PC-3 (cell line): ENCODE data around the gene ADARB2. TPM values are rescaled to one million over a fixed set of nuclear protein-coding genes. Genes with fewer than 3 reads are reported as not detected.

Experiments
- ATAC-seq: fragments of 200-7000 bp; cut with Tn5 transposase; 2 replicates; pipeline ENCODE4 v1.9.1; 2020; ENCODE audit warnings: mild to moderate bottlenecking, moderate library complexity
- BruUV-seq: library from RNA; stranded (reverse); fragments of 400-500 nt; replicated peaks from 2 replicates; lab custom pipeline; 2021; lab: Mats Ljungman, UMichigan
- CTCF ChIA-PET: fragments of 300-600 bp; sonication (Branson Sonifier 250); formaldehyde crosslinking; loops from one replicate; lab custom pipeline; 2022; ENCODE audit warnings: antibody characterized with exemption; lab: Charles Lee
- POLR2A ChIA-PET: fragments of 300-600 bp; sonication (Branson Sonifier 250); formaldehyde crosslinking; loops from one replicate; lab custom pipeline; 2022; ENCODE audit warnings: antibody characterized with exemption; ENCODE audit not compliant: unreplicated experiment; lab: Charles Lee
- DNase-seq: peaks from one replicate; pipeline ENCODE4 v3.0.0-alpha.2; 2015
- H2AFZ ChIP-seq: fragments of 300-600 bp; sonication (generic); 2 replicates; pipeline ENCODE4 v1.6.0; 2016; ENCODE audit warnings: antibody characterized with exemption, low read length
- H3F3A ChIP-seq: fragments of 300-600 bp; sonication (generic); one replicate; pipeline ENCODE4 v1.6.0; 2017; ENCODE audit warnings: antibody characterized with exemption, low read length, control low read depth, mild to moderate bottlenecking; ENCODE audit not compliant: unreplicated experiment
- H3K27ac ChIP-seq: fragments of 300-600 bp; sonication (generic); 2 replicates; pipeline ENCODE4 v1.5.1; 2016; ENCODE audit warnings: mild to moderate bottlenecking, low read length
- H3K27me3 ChIP-seq: fragments of 300-600 bp; sonication (generic); 2 replicates; pipeline ENCODE4 v1.6.1; 2016; ENCODE audit warnings: low read length, mixed read lengths
- H3K36me3 ChIP-seq: fragments of 300-600 bp; sonication (generic); 2 replicates; pipeline ENCODE4 v1.6.1; 2016; ENCODE audit warnings: low read depth, mixed run types, low read length, mixed read lengths
- H3K4me1 ChIP-seq: fragments of 300-600 bp; sonication (generic); 2 replicates; pipeline ENCODE4 v1.5.1; 2016; ENCODE audit warnings: low read length; ENCODE audit not compliant: insufficient read depth
- H3K4me2 ChIP-seq: fragments of 300-600 bp; sonication (generic); 2 replicates; pipeline ENCODE4 v1.6.0; 2016; ENCODE audit warnings: low read length
- H3K4me3 ChIP-seq: fragments of 300-600 bp; sonication (generic); 2 replicates; pipeline ENCODE4 v1.5.1; 2016; ENCODE audit warnings: mild to moderate bottlenecking, low read length, mixed read lengths
- H3K79me2 ChIP-seq: fragments of 300-600 bp; sonication (generic); 2 replicates; pipeline ENCODE4 v1.6.1; 2017; ENCODE audit warnings: low read length, mixed read lengths
- H3K9ac ChIP-seq: fragments of 300-600 bp; sonication (generic); 2 replicates; pipeline ENCODE4 v1.6.0; 2016; ENCODE audit warnings: mild to moderate bottlenecking, low read length
- H3K9me2 ChIP-seq: fragments of 300-600 bp; sonication (generic); replicated peaks from 2 replicates; pipeline ENCODE4 v1.6.1; 2016; ENCODE audit warnings: mixed run types, low read length, mixed read lengths
- H3K9me3 ChIP-seq: fragments of 300-600 bp; sonication (generic); 2 replicates; pipeline ENCODE4 v1.6.1; 2016; ENCODE audit warnings: low read length, mixed read lengths
- H4K20me1 ChIP-seq: fragments of 300-600 bp; sonication (generic); 2 replicates; pipeline ENCODE4 v1.6.1; 2016; ENCODE audit warnings: low read length, mixed read lengths
- CTCF ChIP-seq: fragments of 300-600 bp; sonication (generic); conservative IDR thresholded peaks from 2 replicates; pipeline ENCODE4 v1.5.1; 2017; ENCODE audit warnings: antibody characterized with exemption, low read depth, mild to moderate bottlenecking, low read length
- EZH2 ChIP-seq: fragments of 300-600 bp; sonication (generic); IDR thresholded peaks from one replicate; pipeline ENCODE4 v1.6.1; 2017; ENCODE audit warnings: antibody characterized with exemption, mild to moderate bottlenecking, low read length; ENCODE audit not compliant: unreplicated experiment
- EZH2phosphoT487 ChIP-seq: fragments of 300-600 bp; sonication (generic); IDR thresholded peaks from 2 replicates; pipeline ENCODE4 v1.6.1; 2018; ENCODE audit warnings: mild to moderate bottlenecking, antibody characterized with exemption, low read length, borderline replicate concordance
- intact Hi-C: fragments of 100-400 bp; cut with micrococcal nuclease; formaldehyde crosslinking; loops from 2 replicates; pipeline ENCODE4 v1.9.0; 2023
- total RNA-seq: library from RNA; depleted of rRNA; stranded (reverse); fragments of >200 nt; gene quantifications from 2 replicates; pipeline ENCODE4 v1.2.3, GENCODE V29; 2014

ADARB2 gene
- total RNA-seq, 1 experiment from 2014 or later, result not detected

- no peaks in the 10 kb centered on the region for H3K9me3 ChIP-seq
- DNase-seq, result no peak
- H3K4me1 ChIP-seq, result no peaks in the 10 kb centered on the region
- no peak overlapping the region for H3K4me2 ChIP-seq
- H3K27me3 ChIP-seq, result no peaks in the 10 kb centered on the region
- no peaks in the 10 kb centered on the region for H3F3A ChIP-seq
- no peaks in the 10 kb centered on the region for H4K20me1 ChIP-seq
- ATAC-seq, result no peak
- no peaks in the 10 kb centered on the region for H3K9me2 ChIP-seq
- H3K36me3 ChIP-seq, result no peaks in the 10 kb centered on the region
- H3K27ac ChIP-seq, result no peak overlapping the region
- H3K4me3 ChIP-seq, result no peak overlapping the region
- no peaks in the 10 kb centered on the region for H3K79me2 ChIP-seq
- H2AFZ ChIP-seq, result no peak overlapping the region
- POLR2A ChIA-PET, result no interaction called here
- TF ChIP-seq EZH2 (no peak), CTCF (no peak), EZH2phosphoT487 (no peak)
- CTCF ChIA-PET, result no interaction called here
- intact Hi-C loops, result no loop called here
- H3K9ac ChIP-seq, result no peak overlapping the region
- BruUV-seq, result no TSS peak
These were observed 341.6 kb downstream of the ADARB2 start for GRCh38 chr10:1395481-1396296.

- no peaks in the 10 kb centered on the region for H3K4me1 ChIP-seq
- H3K9ac ChIP-seq, result no peak overlapping the region
- no peaks in the 10 kb centered on the region for H4K20me1 ChIP-seq
- no peaks in the 10 kb centered on the region for H3K27me3 ChIP-seq
- no peak overlapping the region for H2AFZ ChIP-seq
- no peaks in the 10 kb centered on the region for H3K36me3 ChIP-seq
- no peak for TF ChIP-seq EZH2
- no peak for TF ChIP-seq EZH2phosphoT487
- TF ChIP-seq CTCF, result no peak
- intact Hi-C loops, result no loop called here
- H3F3A ChIP-seq, result no peaks in the 10 kb centered on the region
- no peak overlapping the region for H3K4me3 ChIP-seq
- BruUV-seq, result no TSS peak
- H3K79me2 ChIP-seq, result no peaks in the 10 kb centered on the region
- no peak overlapping the region for H3K27ac ChIP-seq
- POLR2A ChIA-PET, result no interaction called here
- H3K9me3 ChIP-seq, result no peaks in the 10 kb centered on the region
- no peak overlapping the region for H3K4me2 ChIP-seq
- ATAC-seq (no peak), DNase-seq (no peak)
- CTCF ChIA-PET, result no interaction called here
- no peaks in the 10 kb centered on the region for H3K9me2 ChIP-seq
These were observed 342.3 kb downstream of the ADARB2 start for GRCh38 chr10:1395025-1395480.
